NCI-H2081 treated with DMSO at 0.1 percent for 48 hours (cell line): Measurements from ENCODE around the gene C1orf210.

Source experiments
- DNase-seq: peaks from one replicate; lab custom pipeline; 2025; lab: John Stamatoyannopoulos, UW

C1orf210 gene

GRCh38 chr1:43285269-43285990, at the start of gene C1orf210:
TSS of gene C1orf210 (minus strand) at chr1:43285581. CDS start at chr1:43283270, 2,311 bp downstream.
- DNase-seq: peak; percentile 9

GRCh38 chr1:43334453-43335205, 49.2 kb upstream of the C1orf210 start:
- no peak for DNase-seq

- no peak for DNase-seq
Observed at GRCh38 chr1:43331688-43332087, 46.3 kb upstream of the C1orf210 start.

GRCh38 chr1:43329995-43330751, 44.8 kb upstream of the C1orf210 start:
- no peak for DNase-seq

- no peak for DNase-seq
Observed at GRCh38 chr1:43327549-43328292, 42.3 kb upstream of the C1orf210 start.

- DNase-seq: no peak
Observed at GRCh38 chr1:43325381-43325780, 40.0 kb upstream of the C1orf210 start.

- DNase-seq: no peak
Observed at GRCh38 chr1:43324810-43325209, 39.4 kb upstream of the C1orf210 start.

GRCh38 chr1:43322506-43322905, 37.1 kb upstream of the C1orf210 start:
- no peak for DNase-seq

GRCh38 chr1:43321331-43321891, 36.0 kb upstream of the C1orf210 start:
- no peak for DNase-seq

GRCh38 chr1:43319766-43320165, 34.4 kb upstream of the C1orf210 start:
- no peak for DNase-seq

GRCh38 chr1:43319288-43319687, 33.9 kb upstream of the C1orf210 start:
- DNase-seq: no peak

GRCh38 chr1:43318831-43319230, 33.5 kb upstream of the C1orf210 start:
- no peak for DNase-seq

GRCh38 chr1:43317817-43318471, 32.6 kb upstream of the C1orf210 start:
- no peak for DNase-seq

GRCh38 chr1:43316738-43317520, 31.5 kb upstream of the C1orf210 start:
- no peak for DNase-seq

- DNase-seq: no peak
Observed at GRCh38 chr1:43315963-43316737, 30.8 kb upstream of the C1orf210 start.

GRCh38 chr1:43315481-43315880, 30.1 kb upstream of the C1orf210 start:
- DNase-seq: no peak

- DNase-seq: no peak
Observed at GRCh38 chr1:43314233-43314632, 28.9 kb upstream of the C1orf210 start.

- no peak for DNase-seq
Observed at GRCh38 chr1:43313771-43314170, 28.4 kb upstream of the C1orf210 start.
